22Rv1 (cell line): Measurements from ENCODE around the gene C6orf118.

Source experiments
- H3K27ac ChIP-seq: fragments of 450-650 bp; 2 replicates; pipeline ENCODE4 v1.5.1; 2017
- CTCF ChIP-seq: fragments of 450-650 bp; IDR thresholded peaks from 2 replicates; pipeline ENCODE4 v1.5.1; 2017; ENCODE audit warnings: mild to moderate bottlenecking
- ZFX ChIP-seq: fragments of 450-650 bp; IDR thresholded peaks from 2 replicates; pipeline ENCODE4 v1.6.1; 2017; ENCODE audit warnings: antibody characterized with exemption, borderline replicate concordance

Gene C6orf118

GRCh38 chr6:165301372-165302246 is 7.8 kb downstream of the C6orf118 start:
- TF ChIP-seq ZFX (no peak), CTCF (no peak)
- no peak overlapping the region for H3K27ac ChIP-seq

GRCh38 chr6:165300422-165300936 is 8.9 kb downstream of the C6orf118 start:
- H3K27ac ChIP-seq = no peak overlapping the region
- TF ChIP-seq ZFX (no peak), CTCF (no peak)

GRCh38 chr6:165298875-165299274 is 10.5 kb downstream of the C6orf118 start:
- no peak overlapping the region for H3K27ac ChIP-seq
- TF ChIP-seq CTCF (no peak), ZFX (no peak)

GRCh38 chr6:165298402-165298801 is 11.0 kb downstream of the C6orf118 start:
- no peak overlapping the region for H3K27ac ChIP-seq
- no peak for TF ChIP-seq CTCF
- TF ChIP-seq ZFX = no peak

- no peak overlapping the region for H3K27ac ChIP-seq
- TF ChIP-seq ZFX (no peak), CTCF (no peak)
Measured at GRCh38 chr6:165292657-165293056, 16.7 kb downstream of the C6orf118 start.

GRCh38 chr6:165274611-165275010 is 34.8 kb downstream of the C6orf118 start:
- no peak for TF ChIP-seq CTCF
- no peak for TF ChIP-seq ZFX
- no peak overlapping the region for H3K27ac ChIP-seq

- H3K27ac ChIP-seq = no peak overlapping the region
- no peak for TF ChIP-seq CTCF
- no peak for TF ChIP-seq ZFX
Measured at GRCh38 chr6:165272585-165272984, 36.8 kb downstream of the C6orf118 start.
